ENCODE measurements around the gene FILIP1. TPM values are rescaled to one million over a fixed set of nuclear protein-coding genes. Genes with fewer than 3 reads are reported as not detected.

Gene FILIP1
- polyA plus RNA-seq, 3 donors, result not detected

DNA sequence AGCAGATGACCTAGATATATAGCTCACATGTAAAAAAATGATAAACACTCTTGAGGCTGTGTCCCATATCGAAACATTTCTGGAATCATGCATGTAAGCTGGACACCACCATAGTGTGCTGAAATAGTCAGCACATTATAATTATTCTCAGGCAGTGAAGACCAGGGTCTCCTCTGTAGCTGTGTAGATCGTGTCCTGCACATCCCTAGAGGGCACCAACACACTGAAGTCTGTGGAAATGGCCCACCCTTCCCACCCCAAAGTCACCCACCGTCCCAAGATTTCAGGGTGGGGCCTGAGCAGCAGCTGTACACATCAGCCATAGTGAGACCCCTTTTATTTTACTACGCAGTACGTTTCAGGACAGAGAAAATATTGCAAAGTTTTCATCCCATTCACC is 188.0 kb downstream of the FILIP1 start:
- H3K4me1 ChIP-seq (ENCODE audit: control insufficient read depth in 1 of 2, insufficient read depth in 2 of 2, low read length in 2 of 2), result peaks cover 2% of the 10 kb centered on the region in 2 donors
- Mint-ChIP-seq H3K9me3 (no peaks in the 10 kb centered on the region), H3K4me3 (no peak overlapping the region), H3K36me3 (no peaks in the 10 kb centered on the region), H3K27ac (no peak overlapping the region), H3K27me3 (ENCODE audit: low read depth in 3 of 3) (peaks cover 1 to 15% (median 2%) of the 10 kb centered on the region in 3 donors), H3K4me1 (peaks cover 2% of the 10 kb centered on the region)
- intact Hi-C loops (cut with micrococcal nuclease), result no loop called here
- H3K27ac ChIP-seq (ENCODE audit: low read depth in 1 of 2, low read length in 2 of 2), result no peak overlapping the region
- WGBS (ENCODE audit: insufficient coverage), result no CpG with 5 or more reads among the region's 5 CpGs
- H3K4me2 ChIP-seq (replicated peaks; ENCODE audit: extremely low read depth, low read length, poor library complexity, severe bottlenecking), result no peak overlapping the region
- H4K20me1 ChIP-seq (ENCODE audit: insufficient read depth, low read length), result no peaks in the 10 kb centered on the region
- H3K36me3 ChIP-seq (replicated peaks in 1 of 2; ENCODE audit: control insufficient read depth in 1 of 2, insufficient read depth in 2 of 2, low read length in 2 of 2), result no peaks in the 10 kb centered on the region
- DNase-seq, result no peak
- no peak for TF ChIP-seq CTCF (IDR thresholded peaks at IDR 0.05)
- H3K9ac ChIP-seq (ENCODE audit: insufficient read depth, low read length, poor library complexity, severe bottlenecking), result no peak overlapping the region
- no peak overlapping the region for H3K4me3 ChIP-seq (replicated peaks in 1 of 3; ENCODE audit: low read depth in 2 of 3, low read length in 3 of 3)
- H3K9me3 ChIP-seq (replicated peaks in 1 of 2; ENCODE audit: control insufficient read depth in 1 of 2, insufficient read depth in 1 of 2, low read length in 2 of 2), result no peaks in the 10 kb centered on the region
- H3K27me3 ChIP-seq (ENCODE audit: control insufficient read depth in 2 of 2, insufficient read depth in 2 of 2, low read length in 2 of 2), result peaks cover 0 to 3% of the 10 kb centered on the region in 2 donors
- no peaks in the 10 kb centered on the region for H3K79me2 ChIP-seq (ENCODE audit: insufficient read depth, low read length)
- H2AFZ ChIP-seq (ENCODE audit: insufficient read depth, low read depth, low read length, poor library complexity, severe bottlenecking), result no peak overlapping the region

DNA sequence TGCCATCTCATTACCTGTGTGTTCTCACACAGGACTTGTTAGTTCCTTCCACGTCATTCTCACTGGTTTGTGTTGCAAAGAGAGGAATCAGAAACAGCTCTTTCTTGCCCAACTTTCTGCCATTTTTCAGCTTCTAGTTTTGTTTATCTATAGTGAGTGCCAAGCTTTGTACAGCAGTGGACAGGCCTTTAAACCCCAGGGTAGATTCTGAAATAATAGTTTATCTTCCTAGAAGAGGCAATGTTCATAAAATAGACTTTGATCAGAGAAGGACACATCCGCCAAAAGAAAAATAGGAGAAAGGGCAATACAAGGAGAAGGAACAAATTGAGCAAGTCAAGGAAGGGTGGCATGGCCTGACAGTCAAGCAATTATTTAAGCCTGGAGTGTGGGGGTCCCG is 191.3 kb downstream of the FILIP1 start:
- H3K4me1 Mint-ChIP-seq, result peaks cover 12% of the 10 kb centered on the region
- intact Hi-C loops (cut with micrococcal nuclease), result no loop called here

More for the DNA sequence above, 191.3 kb downstream of the FILIP1 start:
- Mint-ChIP-seq H3K36me3 (no peaks in the 10 kb centered on the region), H3K27me3 (ENCODE audit: low read depth in 3 of 3) (peaks cover 1 to 15% (median 5%) of the 10 kb centered on the region in 3 donors), H3K9me3 (no peaks in the 10 kb centered on the region), H3K27ac (no peak overlapping the region), H3K4me3 (no peak overlapping the region)
- no peak overlapping the region for H3K9ac ChIP-seq (ENCODE audit: insufficient read depth, low read length, poor library complexity, severe bottlenecking)
- DNase-seq, result no peak
- H3K4me1 ChIP-seq (ENCODE audit: control insufficient read depth in 1 of 2, insufficient read depth in 2 of 2, low read length in 2 of 2), result peaks cover 8 to 9% of the 10 kb centered on the region in 2 donors
- WGBS (ENCODE audit: insufficient coverage), result 100% methylated on average over 2 of the region's 3 CpGs
- H3K27ac ChIP-seq (ENCODE audit: low read depth in 1 of 2, low read length in 2 of 2), result no peak overlapping the region
- H3K79me2 ChIP-seq (ENCODE audit: insufficient read depth, low read length), result no peaks in the 10 kb centered on the region
- H3K4me3 ChIP-seq (replicated peaks in 1 of 3; ENCODE audit: low read depth in 2 of 3, low read length in 3 of 3), result no peak overlapping the region
- H3K9me3 ChIP-seq (replicated peaks in 1 of 2; ENCODE audit: control insufficient read depth in 1 of 2, insufficient read depth in 1 of 2, low read length in 2 of 2), result no peaks in the 10 kb centered on the region
- H3K4me2 ChIP-seq (replicated peaks; ENCODE audit: extremely low read depth, low read length, poor library complexity, severe bottlenecking), result no peak overlapping the region
- peaks cover 0 to under 1% of the 10 kb centered on the region in 2 donors for H3K27me3 ChIP-seq (ENCODE audit: control insufficient read depth in 2 of 2, insufficient read depth in 2 of 2, low read length in 2 of 2)
- no peaks in the 10 kb centered on the region for H3K36me3 ChIP-seq (replicated peaks in 1 of 2; ENCODE audit: control insufficient read depth in 1 of 2, insufficient read depth in 2 of 2, low read length in 2 of 2)
- no peak for TF ChIP-seq CTCF (IDR thresholded peaks at IDR 0.05)
- H2AFZ ChIP-seq (ENCODE audit: insufficient read depth, low read depth, low read length, poor library complexity, severe bottlenecking), result no peak overlapping the region
- H4K20me1 ChIP-seq (ENCODE audit: insufficient read depth, low read length), result no peaks in the 10 kb centered on the region
